GM12878 (cell line): ENCODE data around the gene PRR16. TPM values are rescaled to one million over a fixed set of nuclear protein-coding genes. Genes with fewer than 3 reads are reported as not detected.

Experiments used
- ATAC-seq: fragments of 200-7000 bp; cut with Tn5 transposase; 3 replicates; pipeline ENCODE4 v1.9.1; 2020; ENCODE audit warnings: mild to moderate bottlenecking, moderate library complexity
- BruUV-seq: library from RNA; stranded (reverse); fragments of 400-500 nt; replicated peaks from 2 replicates; lab custom pipeline; 2021; lab: Mats Ljungman, UMichigan
- CTCF ChIA-PET: fragments of 300-600 bp; sonication (Branson Sonifier 250); formaldehyde crosslinking; extraction: SDS; loops from one replicate; lab custom pipeline; 2021; ENCODE audit warnings: inconsistent platforms; lab: Yijun Ruan, JAX
- POLR2A ChIA-PET: fragments of 350-600 bp; formaldehyde crosslinking; extraction: SDS; loops from one replicate; lab custom pipeline; 2021; ENCODE audit warnings: inconsistent platforms; lab: Charles Lee
- RAD21 ChIA-PET: fragments of 300-600 bp; sonication (Branson Sonifier 250); formaldehyde crosslinking; loops from one replicate; lab custom pipeline; 2023; ENCODE audit warnings: antibody characterized with exemption; ENCODE audit not compliant: unreplicated experiment; lab: Charles Lee
- SMC1A ChIA-PET: fragments of 300-600 bp; sonication (Branson Sonifier 250); formaldehyde crosslinking; loops from one replicate; lab custom pipeline; 2023; ENCODE audit not compliant: unreplicated experiment, uncharacterized antibody; lab: Charles Lee
- DNase-seq: peaks from one replicate; pipeline ENCODE4 v3.0.0-alpha.2; 2011; ENCODE audit warnings: low read depth, low spot score
- FAIRE-seq: peaks from 3 replicates; lab custom pipeline; 2011; peaks lifted over from hg19 to GRCh38; lab: Jason Lieb, UNC
- H2AFZ ChIP-seq: 2 replicates; pipeline ENCODE4 v1.6.0; 2011; ENCODE audit warnings: low read depth, low read length, control low read depth; ENCODE audit not compliant: control insufficient read depth
- H3K27ac ChIP-seq: 2 replicates; pipeline ENCODE4 v1.5.1; 2011; ENCODE audit warnings: control low read depth; ENCODE audit not compliant: control insufficient read depth, insufficient read depth
- H3K27me3 ChIP-seq, 2 experiments: replicated peaks in 1 of 2; 2 replicates each; pipeline versions ENCODE4 v1.6.0 to v1.6.1; 2011; ENCODE audit warnings: low read length in 1 of 2; ENCODE audit not compliant: control insufficient read depth in 2 of 2, insufficient read depth in 2 of 2
- H3K36me3 ChIP-seq, 2 experiments: 2 replicates each; pipeline ENCODE4 v1.5.1; 2011; ENCODE audit warnings: low read length in 1 of 2; ENCODE audit not compliant: control insufficient read depth in 2 of 2, insufficient read depth in 2 of 2
- H3K4me1 ChIP-seq: 2 replicates; pipeline ENCODE4 v1.6.1; 2011; ENCODE audit warnings: mild to moderate bottlenecking, low read length, moderate library complexity, mixed read lengths; ENCODE audit not compliant: control insufficient read depth, insufficient read depth
- H3K4me2 ChIP-seq: 2 replicates; pipeline ENCODE4 v1.6.0; 2011; ENCODE audit warnings: control low read depth; ENCODE audit not compliant: control insufficient read depth, insufficient read depth
- H3K4me3 ChIP-seq: fragments of 200-600 bp; sonication (generic); 2 replicates; pipeline ENCODE4 v1.5.1; 2016
- H3K79me2 ChIP-seq: 2 replicates; pipeline ENCODE4 v1.6.0; 2011; ENCODE audit warnings: low read length; ENCODE audit not compliant: control insufficient read depth, insufficient read depth
- H3K9ac ChIP-seq: 2 replicates; pipeline ENCODE4 v1.8.0; 2011; ENCODE audit warnings: low read length, control low read depth, mixed read lengths; ENCODE audit not compliant: control insufficient read depth, insufficient read depth
- H3K9me3 ChIP-seq: replicated peaks from 3 replicates; pipeline ENCODE4 v1.5.1; 2011; ENCODE audit warnings: mild to moderate bottlenecking, low read length; ENCODE audit not compliant: control insufficient read depth, insufficient read depth
- H4K20me1 ChIP-seq: 2 replicates; pipeline ENCODE4 v1.6.0; 2011; ENCODE audit not compliant: control insufficient read depth, insufficient read depth
- BCLAF1 ChIP-seq: fragments of 450-650 bp; IDR thresholded peaks from 2 replicates; pipeline ENCODE4 v1.6.1; 2017; ENCODE audit warnings: antibody characterized with exemption, mild to moderate bottlenecking, moderate library complexity
- EP300 ChIP-seq, 2 experiments: fragments of 150-350 bp in 1 of 2; IDR thresholded peaks; 2 replicates each; pipeline ENCODE4 v1.6.1; 2011 to 2012; ENCODE audit warnings: low read depth in 2 of 2, low read length in 2 of 2, borderline replicate concordance in 1 of 2, improper control_type of control experiment in 1 of 2, inconsistent platforms in 1 of 2; ENCODE audit not compliant: control insufficient read depth in 1 of 2
- HDGF ChIP-seq: fragments of 450-650 bp; IDR thresholded peaks from 2 replicates; pipeline ENCODE4 v1.6.1; 2016; ENCODE audit warnings: antibody characterized with exemption
- KLF5 ChIP-seq: fragments of 450-650 bp; IDR thresholded peaks from 2 replicates; pipeline ENCODE4 v1.6.1; 2014; ENCODE audit warnings: mild to moderate bottlenecking; ENCODE audit not compliant: partially characterized antibody
- MLLT1 ChIP-seq: fragments of 450-650 bp; IDR thresholded peaks from 2 replicates; pipeline ENCODE4 v1.6.1; 2016; ENCODE audit warnings: mild to moderate bottlenecking
- NFYB ChIP-seq: IDR thresholded peaks from 2 replicates; pipeline ENCODE4 v1.6.1; 2011; ENCODE audit warnings: low read depth, mild to moderate bottlenecking, low read length, improper control_type of control experiment, moderate library complexity; ENCODE audit not compliant: insufficient read depth
- NR2F1 ChIP-seq: fragments of 450-650 bp; conservative IDR thresholded peaks from 2 replicates; pipeline ENCODE4 v1.6.1; 2017; ENCODE audit warnings: mild to moderate bottlenecking
- POLR2A ChIP-seq: IDR thresholded peaks from 2 replicates; pipeline ENCODE4 v1.6.1; 2011; ENCODE audit warnings: low read depth, mild to moderate bottlenecking, low read length
- TCF12 ChIP-seq: IDR thresholded peaks from 2 replicates; pipeline ENCODE4 v1.6.1; 2011; ENCODE audit warnings: low read depth, mild to moderate bottlenecking, low read length
- USF2 ChIP-seq: IDR thresholded peaks from 2 replicates; pipeline ENCODE4 v1.6.1; 2011; ENCODE audit warnings: low read depth, low read length, improper control_type of control experiment, borderline replicate concordance
- YBX1 ChIP-seq: fragments of 450-650 bp; IDR thresholded peaks from 2 replicates; pipeline ENCODE4 v1.6.1; 2016; ENCODE audit warnings: antibody characterized with exemption
- ZBTB33 ChIP-seq: fragments of 450-650 bp; IDR thresholded peaks from 2 replicates; pipeline ENCODE4 v1.6.1; 2017; ENCODE audit warnings: mild to moderate bottlenecking
- WGBS: methylation state at CpG from one replicate; pipeline ENCODE4 v1.1.6; 2016; ENCODE audit warnings: low lambda C conversion rate; ENCODE audit not compliant: insufficient replicate concordance, insufficient coverage; ENCODE audit errors: missing lambda C conversion rate; 5-methylcytosine and 5-hydroxymethylcytosine counted together
- in situ Hi-C: fragments of 300-500 bp; cut with MboI; formaldehyde crosslinking; loops from 9 replicates; pipeline ENCODE4 v1.14.3; 2018; ENCODE audit warnings: mixed read lengths
- intact Hi-C: fragments of 100-400 bp; cut with micrococcal nuclease; formaldehyde crosslinking; loops from one replicate; pipeline ENCODE4 v1.14.2; 2022; ENCODE audit not compliant: unreplicated experiment
- polyA plus RNA-seq, 11 experiments: library from polyadenylated mRNA; depleted of rRNA in 4 of 11; unstranded in 6 of 11; stranded (reverse) in 5 of 11; fragments of >200 nt; fragmentation: Nextera tagmentation in 4 of 11; fragmentation: Illumina TruSeq in 1 of 11; extraction: Ambion mirVana in 4 of 11; extraction: Trizol in 1 of 11; gene quantifications; 1 replicate in 1 of 11; 2 replicates in 10 of 11; pipeline versions ENCODE4 v1.2.1 to v1.2.3, GENCODE V29; 2011 to 2016; ENCODE audit warnings: inconsistent platforms in 2 of 11, missing spikeins in 2 of 11, low read depth in 1 of 11
- total RNA-seq, 4 experiments: library from RNA; depleted of rRNA in 3 of 4; stranded (reverse); fragments of >200 nt in 3 of 4; fragmentation: Illumina TruSeq in 1 of 4; extraction: Trizol in 1 of 4; gene quantifications; 2 replicates each; pipeline versions ENCODE4 v1.2.1 to v1.2.3, GENCODE V29; 2013 to 2021
- TF ChIP-seq, protein P1 (sequence below): fragments of 450-650 bp; formaldehyde crosslinking; IDR thresholded peaks from 2 replicates; pipeline ENCODE4 v1.4.0; 2022; ENCODE audit warnings: mild to moderate bottlenecking, moderate library complexity

PRR16 gene
- total and polyA plus RNA-seq, 10 of the 15 experiments (the other 5 are each of a cell fraction or from before 2014, with no cell fraction given): not detected

DNA sequence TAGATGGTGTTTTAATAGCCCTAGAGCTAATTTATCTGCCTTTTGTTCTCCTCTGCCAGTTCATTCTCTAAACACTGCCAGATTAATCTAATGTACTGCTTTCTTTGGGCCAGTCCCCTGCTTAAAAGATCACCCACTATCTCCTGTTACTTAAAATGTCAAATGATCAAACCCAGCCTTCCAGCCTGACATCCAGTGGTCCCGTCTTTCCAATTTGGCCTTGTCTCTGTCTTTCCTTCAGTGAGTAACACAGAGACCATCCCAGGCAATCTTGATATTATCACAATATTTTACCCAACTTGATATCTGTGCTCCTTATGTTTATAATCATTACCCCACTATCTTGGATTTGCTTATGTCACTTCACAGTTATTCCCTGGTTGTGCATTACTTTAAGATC, 12.0 kb downstream of the PRR16 start (continued):
- TF ChIP-seq, protein P1, sequence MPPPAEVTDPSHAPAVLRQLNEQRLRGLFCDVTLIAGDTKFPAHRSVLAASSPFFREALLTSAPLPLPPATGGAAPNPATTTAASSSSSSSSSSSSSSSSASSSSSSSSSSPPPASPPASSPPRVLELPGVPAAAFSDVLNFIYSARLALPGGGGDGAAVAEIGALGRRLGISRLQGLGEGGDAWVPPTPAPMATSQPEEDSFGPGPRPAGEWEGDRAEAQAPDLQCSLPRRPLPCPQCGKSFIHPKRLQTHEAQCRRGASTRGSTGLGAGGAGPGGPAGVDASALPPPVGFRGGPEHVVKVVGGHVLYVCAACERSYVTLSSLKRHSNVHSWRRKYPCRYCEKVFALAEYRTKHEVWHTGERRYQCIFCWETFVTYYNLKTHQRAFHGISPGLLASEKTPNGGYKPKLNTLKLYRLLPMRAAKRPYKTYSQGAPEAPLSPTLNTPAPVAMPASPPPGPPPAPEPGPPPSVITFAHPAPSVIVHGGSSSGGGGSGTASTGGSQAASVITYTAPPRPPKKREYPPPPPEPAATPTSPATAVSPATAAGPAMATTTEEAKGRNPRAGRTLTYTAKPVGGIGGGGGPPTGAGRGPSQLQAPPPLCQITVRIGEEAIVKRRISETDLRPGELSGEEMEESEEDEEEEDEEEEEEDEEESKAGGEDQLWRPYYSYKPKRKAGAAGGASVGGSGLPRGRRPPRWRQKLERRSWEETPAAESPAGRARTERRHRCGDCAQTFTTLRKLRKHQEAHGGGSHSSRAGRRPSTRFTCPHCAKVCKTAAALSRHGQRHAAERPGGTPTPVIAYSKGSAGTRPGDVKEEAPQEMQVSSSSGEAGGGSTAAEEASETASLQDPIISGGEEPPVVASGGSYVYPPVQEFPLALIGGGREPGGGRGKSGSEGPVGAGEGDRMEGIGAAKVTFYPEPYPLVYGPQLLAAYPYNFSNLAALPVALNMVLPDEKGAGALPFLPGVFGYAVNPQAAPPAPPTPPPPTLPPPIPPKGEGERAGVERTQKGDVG (CRISPR knock-in tag): no peak

- no peak for FAIRE-seq
- no peak for DNase-seq
- Histone ChIP-seq H3K9me3 (no peaks in the 10 kb centered on the region), H2AFZ (no peak overlapping the region), H3K9ac (no peak overlapping the region), H3K36me3 (no peaks in the 10 kb centered on the region), H3K79me2 (no peaks in the 10 kb centered on the region), H3K4me2 (no peak overlapping the region), H3K4me3 (no peak overlapping the region), H3K4me1 (no peaks in the 10 kb centered on the region), H4K20me1 (no peaks in the 10 kb centered on the region), H3K27ac (no peak overlapping the region), H3K27me3 (no peaks in the 10 kb centered on the region; a peak in 1 of 4 replicates)
- 30% methylated on average over 4 of the region's 4 CpGs for WGBS
- ATAC-seq: no peak
- in situ Hi-C loops: no loop called here
- POLR2A ChIA-PET: no interaction called here
- SMC1A ChIA-PET: no interaction called here
- RAD21 ChIA-PET: no interaction called here
- intact Hi-C loops: no loop called here
- CTCF ChIA-PET: no interaction called here
- no TSS peak for BruUV-seq
- TF ChIP-seq POLR2A: no peak
- TF ChIP-seq USF2: no peak
- TF ChIP-seq YBX1: no peak
- TF ChIP-seq MLLT1: no peak
- TF ChIP-seq TCF12: no peak
- TF ChIP-seq NFYB: no peak
- no peak for TF ChIP-seq KLF5
- no peak for TF ChIP-seq ZBTB33
- no peak for TF ChIP-seq BCLAF1
- no peak for TF ChIP-seq HDGF
- no peak for TF ChIP-seq EP300 (IDR thresholded peaks at IDR 0.05; ENCODE audit: borderline replicate concordance in 1 of 2, control insufficient read depth in 1 of 2, low read depth in 2 of 2, low read length in 2 of 2)
- TF ChIP-seq NR2F1: no peak
Observed at GRCh38 chr5:120479066-120479465, 15.0 kb downstream of the PRR16 start.
